ENCODE results near the gene HDAC11. TPM values are rescaled to one million over a fixed set of nuclear protein-coding genes. Genes with fewer than 3 reads are reported as not detected.

HDAC11 gene
- total and polyA plus RNA-seq, 4 experiments from 2014 or later = 5.0 to 8.8 (median 7.4) TPM

GRCh38 chr3:13536432-13536831 is 56.3 kb downstream of the HDAC11 start:
- peaks cover 9 to 21% of the 10 kb centered on the region in 2 donors for H3K27me3 Mint-ChIP-seq
- POLR2A ChIA-PET (ENCODE audit: partially characterized antibody) = no interaction called here
- H3K9me3 ChIP-seq (ENCODE audit: control insufficient read depth in 1 of 2, low read length in 2 of 2) = peaks cover 0 to 5% of the 10 kb centered on the region in 2 donors
- H3K4me3 ChIP-seq (ENCODE audit: low read length in 2 of 2) = no peak overlapping the region
- no peaks in the 10 kb centered on the region for H3K36me3 Mint-ChIP-seq
- no peak for DNase-seq
- H3K4me1 Mint-ChIP-seq = peaks cover 0 to 8% (median 2%) of the 10 kb centered on the region in 4 donors
- H3K36me3 ChIP-seq (ENCODE audit: insufficient read depth, low read length) = no peaks in the 10 kb centered on the region
- intact Hi-C loops (cut with micrococcal nuclease) = no loop called here
- CTCF ChIA-PET (ENCODE audit: partially characterized antibody) = no interaction called here
- no peak overlapping the region for H3K27ac Mint-ChIP-seq
- H3K4me1 ChIP-seq (ENCODE audit: insufficient read depth, low read length) = no peaks in the 10 kb centered on the region
- no peak overlapping the region for H3K27ac ChIP-seq (ENCODE audit: low read depth, low read length)
- H3K27me3 ChIP-seq (ENCODE audit: insufficient read depth, low read length) = no peaks in the 10 kb centered on the region
- H3K4me3 Mint-ChIP-seq = no peak overlapping the region
- H3K9me3 Mint-ChIP-seq = peaks cover 0 to 7% (median 6%) of the 10 kb centered on the region in 8 donors

GRCh38 chr3:13536832-13537231 is 56.7 kb downstream of the HDAC11 start:
- H3K4me3 Mint-ChIP-seq = no peak overlapping the region

GRCh38 chr3:13537244-13537908 is 57.3 kb downstream of the HDAC11 start:
- peaks cover 0 to 6% of the 10 kb centered on the region in 2 donors for H3K9me3 ChIP-seq (ENCODE audit: control insufficient read depth in 1 of 2, low read length in 2 of 2)
- Mint-ChIP-seq H3K9me3 (peaks cover 0 to 16% (median 9%) of the 10 kb centered on the region in 8 donors), H3K27ac (no peak overlapping the region), H3K27me3 (peaks cover 9 to 21% of the 10 kb centered on the region in 2 donors), H3K4me3 (no peak overlapping the region), H3K4me1 (peaks cover 0 to 8% (median 2%) of the 10 kb centered on the region in 4 donors), H3K36me3 (no peaks in the 10 kb centered on the region)
- POLR2A ChIA-PET (ENCODE audit: partially characterized antibody) = no interaction called here
- H3K4me3 ChIP-seq (ENCODE audit: low read length in 2 of 2) = no peak overlapping the region
- CTCF ChIA-PET (ENCODE audit: partially characterized antibody) = interaction anchor here (1.1 kb wide), 1 partner anchor 111 kb away, joined by 4 read pairs; no protein-coding TSS in a partner anchor
- no peaks in the 10 kb centered on the region for H3K36me3 ChIP-seq (ENCODE audit: insufficient read depth, low read length)
- H3K4me1 ChIP-seq (ENCODE audit: insufficient read depth, low read length) = no peaks in the 10 kb centered on the region
- H3K27me3 ChIP-seq (ENCODE audit: insufficient read depth, low read length) = no peaks in the 10 kb centered on the region
- H3K27ac ChIP-seq (ENCODE audit: low read depth, low read length) = no peak overlapping the region
- intact Hi-C loops (cut with micrococcal nuclease) = no loop called here
- no peak for DNase-seq

More at GRCh38 chr3:13536832-13537231, 56.7 kb downstream of the HDAC11 start:
- H3K27me3 ChIP-seq (ENCODE audit: insufficient read depth, low read length) = no peaks in the 10 kb centered on the region
- H3K27ac ChIP-seq (ENCODE audit: low read depth, low read length) = no peak overlapping the region
- peaks cover 9 to 21% of the 10 kb centered on the region in 2 donors for H3K27me3 Mint-ChIP-seq
- no peaks in the 10 kb centered on the region for H3K36me3 ChIP-seq (ENCODE audit: insufficient read depth, low read length)
- H3K4me3 ChIP-seq (ENCODE audit: low read length in 2 of 2) = no peak overlapping the region
- H3K9me3 Mint-ChIP-seq = peaks cover 0 to 11% (median 6%) of the 10 kb centered on the region in 8 donors
- peaks cover 0 to 6% of the 10 kb centered on the region in 2 donors for H3K9me3 ChIP-seq (ENCODE audit: control insufficient read depth in 1 of 2, low read length in 2 of 2)
- H3K4me1 Mint-ChIP-seq = peaks cover 0 to 8% (median 2%) of the 10 kb centered on the region in 4 donors
- H3K4me1 ChIP-seq (ENCODE audit: insufficient read depth, low read length) = no peaks in the 10 kb centered on the region
- no peaks in the 10 kb centered on the region for H3K36me3 Mint-ChIP-seq
- POLR2A ChIA-PET (ENCODE audit: partially characterized antibody) = no interaction called here
- intact Hi-C loops (cut with micrococcal nuclease) = no loop called here
- H3K27ac Mint-ChIP-seq = no peak overlapping the region
- no peak for DNase-seq
- CTCF ChIA-PET (ENCODE audit: partially characterized antibody) = no interaction called here

DNA sequence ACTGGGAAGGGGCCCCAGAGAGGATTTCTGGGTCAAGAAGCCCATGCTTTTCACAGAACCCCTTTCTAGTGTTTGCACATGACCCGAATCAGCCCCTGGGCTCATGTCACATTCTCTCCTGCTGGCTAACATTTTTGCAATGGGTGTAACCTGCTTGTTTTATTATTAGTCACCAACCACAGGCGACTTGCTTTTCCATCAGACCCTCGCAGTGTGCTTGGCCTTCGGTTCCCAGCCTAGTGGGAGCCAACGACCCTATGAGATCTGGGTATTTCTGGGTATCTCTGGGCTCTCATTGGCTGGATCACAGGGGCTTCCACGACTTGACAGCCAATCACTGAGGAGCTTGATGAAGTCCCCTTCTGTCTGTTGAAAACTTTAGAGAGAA is 57.8 kb downstream of the HDAC11 start:
- no peaks in the 10 kb centered on the region for H3K4me1 ChIP-seq (ENCODE audit: insufficient read depth, low read length)
- H3K27me3 ChIP-seq (ENCODE audit: insufficient read depth, low read length) = no peaks in the 10 kb centered on the region
- no peak overlapping the region for H3K4me3 Mint-ChIP-seq
- H3K27me3 Mint-ChIP-seq = peaks cover 9 to 21% of the 10 kb centered on the region in 2 donors
- CTCF ChIA-PET (ENCODE audit: partially characterized antibody) = interaction anchor here (1.1 kb wide), 1 partner anchor 110 kb away, joined by 4 read pairs; no protein-coding TSS in a partner anchor
- peaks cover 0 to 16% (median 10%) of the 10 kb centered on the region in 8 donors for H3K9me3 Mint-ChIP-seq
- intact Hi-C loops (cut with micrococcal nuclease) = no loop called here
- H3K36me3 ChIP-seq (ENCODE audit: insufficient read depth, low read length) = no peaks in the 10 kb centered on the region
- no peak overlapping the region for H3K4me3 ChIP-seq (ENCODE audit: low read length in 2 of 2)
- no peak overlapping the region for H3K27ac ChIP-seq (ENCODE audit: low read depth, low read length)
- H3K36me3 Mint-ChIP-seq = no peaks in the 10 kb centered on the region
- no peak overlapping the region for H3K27ac Mint-ChIP-seq
- no peak for DNase-seq
- H3K9me3 ChIP-seq (ENCODE audit: control insufficient read depth in 1 of 2, low read length in 2 of 2) = peaks cover 0 to 6% of the 10 kb centered on the region in 2 donors
- peaks cover 0 to 8% (median 2%) of the 10 kb centered on the region in 4 donors for H3K4me1 Mint-ChIP-seq
- POLR2A ChIA-PET (ENCODE audit: partially characterized antibody) = no interaction called here

- Histone ChIP-seq H3K4me1 (ENCODE audit: insufficient read depth, low read length) (no peaks in the 10 kb centered on the region), H3K27ac (ENCODE audit: low read depth, low read length) (no peak overlapping the region), H3K27me3 (ENCODE audit: insufficient read depth, low read length) (no peaks in the 10 kb centered on the region), H3K36me3 (ENCODE audit: insufficient read depth, low read length) (no peaks in the 10 kb centered on the region), H3K9me3 (ENCODE audit: control insufficient read depth in 1 of 2, low read length in 2 of 2) (peaks cover 0 to 6% of the 10 kb centered on the region in 2 donors), H3K4me3 (ENCODE audit: low read length in 2 of 2) (no peak overlapping the region)
- Mint-ChIP-seq H3K4me1 (peaks cover 0 to 8% (median 2%) of the 10 kb centered on the region in 4 donors), H3K36me3 (no peaks in the 10 kb centered on the region), H3K4me3 (no peak overlapping the region), H3K27me3 (peaks cover 9 to 23% of the 10 kb centered on the region in 2 donors), H3K9me3 (peaks cover 0 to 17% (median 11%) of the 10 kb centered on the region in 8 donors), H3K27ac (no peak overlapping the region)
- DNase-seq = no peak
- CTCF ChIA-PET (ENCODE audit: partially characterized antibody) = interaction anchor here (1.3 kb wide), 1 partner anchor 112 kb away, joined by 3 read pairs; no protein-coding TSS in a partner anchor
- intact Hi-C loops (cut with micrococcal nuclease) = no loop called here
- POLR2A ChIA-PET (ENCODE audit: partially characterized antibody) = no interaction called here
Observed at GRCh38 chr3:13538520-13539291, 58.6 kb downstream of the HDAC11 start.

GRCh38 chr3:13539292-13539638 is 59.2 kb downstream of the HDAC11 start:
- H3K4me1 Mint-ChIP-seq = peaks cover 1 to 11% (median 5%) of the 10 kb centered on the region in 4 donors
- peaks cover 0 to 18% (median 11%) of the 10 kb centered on the region in 8 donors for H3K9me3 Mint-ChIP-seq
- no peaks in the 10 kb centered on the region for H3K27me3 ChIP-seq (ENCODE audit: insufficient read depth, low read length)
- ChIA-PET POLR2A (ENCODE audit: partially characterized antibody) (no interaction called here), CTCF (ENCODE audit: partially characterized antibody) (interaction anchor here (1.3 kb wide), 1 partner anchor 111 kb away, joined by 3 read pairs; no protein-coding TSS in a partner anchor)
- H3K27me3 Mint-ChIP-seq = peaks cover 9 to 24% of the 10 kb centered on the region in 2 donors
- no peak overlapping the region for H3K4me3 Mint-ChIP-seq
- H3K36me3 ChIP-seq (ENCODE audit: insufficient read depth, low read length) = no peaks in the 10 kb centered on the region
- H3K27ac ChIP-seq (ENCODE audit: low read depth, low read length) = no peak overlapping the region
- peaks cover 2% of the 10 kb centered on the region for H3K4me1 ChIP-seq (ENCODE audit: insufficient read depth, low read length)
- H3K27ac Mint-ChIP-seq = no peak overlapping the region
- no peak for DNase-seq
- no peak overlapping the region for H3K4me3 ChIP-seq (ENCODE audit: low read length in 2 of 2)
- intact Hi-C loops (cut with micrococcal nuclease) = no loop called here
- H3K36me3 Mint-ChIP-seq = no peaks in the 10 kb centered on the region
- peaks cover 0 to 6% of the 10 kb centered on the region in 2 donors for H3K9me3 ChIP-seq (ENCODE audit: control insufficient read depth in 1 of 2, low read length in 2 of 2)

- Histone ChIP-seq H3K9me3 (ENCODE audit: control insufficient read depth in 1 of 2, low read length in 2 of 2) (peaks cover 0 to 6% of the 10 kb centered on the region in 2 donors), H3K4me1 (ENCODE audit: insufficient read depth, low read length) (peaks cover 6% of the 10 kb centered on the region), H3K27ac (ENCODE audit: low read depth, low read length) (no peak overlapping the region), H3K27me3 (ENCODE audit: insufficient read depth, low read length) (no peaks in the 10 kb centered on the region), H3K4me3 (ENCODE audit: low read length in 2 of 2) (no peak overlapping the region), H3K36me3 (ENCODE audit: insufficient read depth, low read length) (no peaks in the 10 kb centered on the region)
- peaks cover 0 to 18% (median 11%) of the 10 kb centered on the region in 8 donors for H3K9me3 Mint-ChIP-seq
- H3K27ac Mint-ChIP-seq = no peak overlapping the region
- DNase-seq = no peak
- peaks cover 5 to 15% (median 9%) of the 10 kb centered on the region in 4 donors for H3K4me1 Mint-ChIP-seq
- H3K4me3 Mint-ChIP-seq = no peak overlapping the region
- H3K27me3 Mint-ChIP-seq = peaks cover 9 to 28% of the 10 kb centered on the region in 2 donors
- ChIA-PET POLR2A (ENCODE audit: partially characterized antibody) (no interaction called here), CTCF (ENCODE audit: partially characterized antibody) (interaction anchor here (1.3 kb wide), 1 partner anchor 111 kb away, joined by 3 read pairs; no protein-coding TSS in a partner anchor)
- intact Hi-C loops (cut with micrococcal nuclease) = no loop called here
- no peaks in the 10 kb centered on the region for H3K36me3 Mint-ChIP-seq
Observed at GRCh38 chr3:13539671-13540070, 59.6 kb downstream of the HDAC11 start.
